AG08396 (cell line): ENCODE results near the gene IFT27.
"Not testable (repeated sequence)": the region's sequence is repeated elsewhere in the genome, so short reads cannot be mapped to it uniquely, and the experiment has no call there.

Experiments used
- DNase-seq: peaks from one replicate; pipeline ENCODE4 v3.0.0; 2012; ENCODE audit warnings: low spot score, mixed read lengths

The IFT27 gene

DNA sequence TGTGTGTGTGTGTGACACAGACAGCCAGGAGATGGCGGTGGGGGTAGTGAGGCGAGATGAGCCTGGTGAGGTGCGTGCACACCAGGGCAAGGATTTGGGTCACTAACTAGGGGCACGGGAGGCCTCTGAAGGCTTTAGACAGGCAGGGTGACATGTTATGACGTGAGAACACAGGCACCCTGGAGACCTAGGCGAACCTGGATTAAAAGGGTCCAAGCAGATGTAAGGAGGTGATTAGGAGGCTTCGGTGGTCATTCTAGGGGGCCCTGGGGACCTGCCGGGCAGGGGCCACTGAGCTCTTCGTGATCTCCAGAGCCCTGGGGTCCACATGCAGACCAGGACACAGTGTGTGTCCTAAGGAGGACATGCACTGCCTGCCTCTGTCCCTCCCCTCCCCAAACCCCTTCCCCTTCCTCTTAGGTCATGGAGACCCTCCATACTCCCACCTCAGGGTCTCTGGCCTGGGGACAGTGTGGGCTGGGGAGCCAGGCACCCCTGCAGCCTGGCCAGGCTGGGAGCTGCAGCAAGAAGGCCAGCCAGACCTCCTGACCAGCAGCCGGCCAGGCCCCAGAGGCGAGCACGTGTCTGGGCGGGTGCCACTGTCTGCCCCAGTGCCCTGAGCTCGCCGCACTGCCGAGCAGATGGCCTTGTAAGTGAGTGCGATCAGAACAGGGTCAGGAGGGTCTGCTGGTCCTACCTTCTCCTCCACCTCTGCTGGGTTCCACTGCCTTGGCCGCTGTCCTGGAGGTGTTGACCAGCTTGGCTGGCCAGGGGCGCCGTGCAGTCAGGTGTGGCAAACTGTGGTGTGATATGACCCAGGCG lies 32.1 kb downstream of the IFT27 start:
- no peak for DNase-seq

- no peak for DNase-seq
Measured at GRCh38 chr22:36743011-36743410, 32.9 kb downstream of the IFT27 start.

- no peak for DNase-seq
Measured at GRCh38 chr22:36741968-36742367, 34.0 kb downstream of the IFT27 start.

DNA sequence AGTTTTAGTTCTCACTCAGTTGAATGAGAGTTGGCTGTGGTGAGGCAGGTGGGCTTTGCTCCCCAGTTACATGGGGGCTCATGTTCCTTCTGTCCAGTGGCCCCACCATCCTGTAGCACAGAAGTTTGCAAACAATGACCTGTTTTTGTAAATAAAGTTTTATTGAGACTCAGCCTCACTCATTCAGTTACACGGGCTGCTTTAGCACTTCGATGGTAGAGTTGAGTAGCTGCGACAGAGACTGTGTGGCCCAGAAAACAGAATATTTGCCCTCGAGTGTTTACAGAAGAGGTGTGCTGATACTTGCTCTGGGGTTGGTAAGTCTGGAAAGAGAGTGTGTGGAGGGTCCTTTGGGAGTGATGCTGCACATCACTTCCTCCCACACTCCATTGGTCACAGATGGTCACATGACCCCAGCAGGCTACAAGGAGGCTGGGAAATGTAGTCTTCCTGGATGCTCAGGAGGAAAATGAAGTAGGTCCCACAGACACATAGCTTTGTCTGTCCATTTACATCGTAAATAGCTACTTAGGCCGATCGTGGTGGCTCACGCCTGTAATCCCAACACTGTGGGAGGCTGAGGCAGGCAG lies 34.6 kb downstream of the IFT27 start:
- peak; percentile 42 for DNase-seq

- no peak for DNase-seq
Measured at GRCh38 chr22:36740716-36741115, 35.2 kb downstream of the IFT27 start.

DNA sequence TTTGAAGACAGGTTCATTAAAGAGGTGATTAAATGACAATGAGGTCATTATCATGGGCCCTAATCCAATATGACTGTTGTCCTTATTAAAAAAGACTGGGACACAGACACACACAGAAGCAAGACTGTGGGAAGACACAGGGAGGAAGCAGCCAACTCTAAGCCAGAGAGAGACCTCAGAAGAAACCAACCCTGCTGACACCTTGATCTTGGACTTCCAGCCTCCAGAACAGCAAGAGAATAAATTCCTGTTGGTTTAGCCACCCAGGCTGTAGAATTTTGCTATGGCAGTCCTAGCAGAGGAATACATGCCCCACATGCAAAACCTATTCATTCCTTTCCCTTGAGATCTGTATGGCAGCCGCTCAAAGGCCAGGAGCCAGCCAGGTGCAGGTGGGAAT lies 36.7 kb downstream of the IFT27 start:
- no peak for DNase-seq

GRCh38 chr22:36738416-36739020 lies 37.4 kb downstream of the IFT27 start:
- DNase-seq = no peak

DNA sequence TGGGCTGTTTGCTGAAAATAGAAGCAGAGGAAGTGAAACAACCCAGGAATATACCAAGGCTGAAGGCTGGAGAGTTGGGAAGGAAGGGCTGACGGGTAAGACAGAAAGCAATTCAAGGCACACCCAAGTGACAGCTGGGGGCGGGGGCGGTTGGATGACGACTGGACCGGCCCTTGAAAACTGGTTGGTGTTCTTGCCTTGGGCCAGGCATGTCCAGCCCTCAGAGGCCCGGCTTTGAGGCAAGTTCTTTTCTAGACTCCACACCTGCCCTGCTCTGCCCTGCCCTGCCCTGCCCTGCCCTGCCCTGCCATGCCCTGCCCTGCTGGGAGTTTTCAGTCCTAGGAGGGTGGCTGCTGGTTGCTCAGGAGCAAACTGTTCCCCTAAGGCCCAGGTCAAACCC lies 38.1 kb downstream of the IFT27 start:
- no peak for DNase-seq

GRCh38 chr22:36736701-36737320 lies 39.1 kb downstream of the IFT27 start:
- DNase-seq = no peak

GRCh38 chr22:36734171-36735058 lies 41.5 kb downstream of the IFT27 start:
- peak; percentile 82 for DNase-seq

- no peak for DNase-seq
Measured at GRCh38 chr22:36733271-36733670, 42.6 kb downstream of the IFT27 start.

- DNase-seq = no peak
Measured at GRCh38 chr22:36732609-36733008, 43.3 kb downstream of the IFT27 start.

- DNase-seq = no peak
Measured at GRCh38 chr22:36731916-36732315, 44.0 kb downstream of the IFT27 start.

DNA sequence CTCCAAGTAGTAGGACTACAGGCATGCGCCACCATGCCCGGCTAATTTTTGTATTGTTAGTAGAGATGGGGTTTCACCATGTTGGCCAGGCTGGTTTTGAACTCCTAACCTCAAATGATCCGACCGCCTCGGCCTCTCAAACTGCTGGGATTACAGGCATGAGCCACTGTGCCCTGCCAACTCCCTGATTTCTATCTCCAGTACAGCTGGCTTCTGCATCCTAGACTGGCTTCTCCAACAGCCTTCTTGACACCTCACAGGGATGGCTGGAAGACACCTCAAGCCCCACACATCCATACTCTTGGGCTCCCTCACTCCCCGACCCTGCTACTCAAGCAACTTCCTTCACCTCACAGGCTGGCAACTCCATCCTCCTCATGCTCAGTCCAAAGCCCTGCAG lies 44.6 kb downstream of the IFT27 start:
- not testable (repeated sequence) for DNase-seq

GRCh38 chr22:36730176-36730858 lies 45.6 kb downstream of the IFT27 start:
- no peak for DNase-seq

DNA sequence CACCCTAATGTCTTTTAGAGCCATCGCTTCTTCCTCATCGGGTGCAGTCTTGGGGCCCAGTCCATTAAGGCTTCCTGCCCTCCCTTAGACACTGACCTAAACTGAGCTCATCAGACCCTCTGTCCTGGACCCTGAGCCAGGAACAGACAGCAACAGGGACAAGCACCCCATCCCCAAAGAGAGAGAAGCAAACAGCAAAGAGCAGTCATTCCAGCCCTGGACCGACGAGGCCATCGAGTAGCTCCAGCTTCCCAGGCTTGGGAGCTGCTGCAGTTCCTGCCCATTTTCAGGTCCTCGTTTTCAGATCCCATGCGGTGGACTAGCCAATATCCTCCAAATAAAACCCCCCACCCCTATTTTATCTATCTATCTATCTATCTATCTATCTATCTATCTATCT lies 46.6 kb downstream of the IFT27 start:
- DNase-seq = no peak

- DNase-seq = no peak
Measured at GRCh38 chr22:36728505-36728904, 47.4 kb downstream of the IFT27 start.

DNA sequence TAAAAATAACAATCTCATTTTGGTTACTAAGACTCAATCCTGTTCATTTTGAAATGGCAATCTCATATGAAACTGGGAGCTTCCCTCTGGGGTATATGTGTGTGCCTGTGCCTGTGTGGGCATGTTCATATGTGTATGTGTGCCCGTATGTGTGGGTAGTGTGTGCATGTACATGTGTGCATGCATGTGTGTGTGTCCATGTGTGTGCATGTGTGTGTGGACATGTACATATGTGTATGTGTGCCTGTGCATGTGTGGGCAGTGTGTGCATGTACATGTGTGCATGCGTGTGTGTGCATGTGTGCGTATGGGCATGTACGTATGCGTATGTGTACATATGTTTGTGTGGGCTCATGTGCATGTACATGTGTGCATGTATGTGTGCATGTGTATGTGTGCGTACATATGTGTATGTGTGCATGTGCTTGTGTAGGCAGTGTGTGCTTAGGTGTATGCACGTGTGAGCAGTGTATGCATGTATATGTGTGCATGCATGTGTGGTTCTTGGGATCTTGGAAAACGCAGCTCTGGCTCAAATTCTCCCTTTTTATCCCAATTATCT lies 47.9 kb downstream of the IFT27 start:
- DNase-seq = no peak

GRCh38 chr22:36727110-36727509 lies 48.8 kb downstream of the IFT27 start:
- DNase-seq = no peak

DNA sequence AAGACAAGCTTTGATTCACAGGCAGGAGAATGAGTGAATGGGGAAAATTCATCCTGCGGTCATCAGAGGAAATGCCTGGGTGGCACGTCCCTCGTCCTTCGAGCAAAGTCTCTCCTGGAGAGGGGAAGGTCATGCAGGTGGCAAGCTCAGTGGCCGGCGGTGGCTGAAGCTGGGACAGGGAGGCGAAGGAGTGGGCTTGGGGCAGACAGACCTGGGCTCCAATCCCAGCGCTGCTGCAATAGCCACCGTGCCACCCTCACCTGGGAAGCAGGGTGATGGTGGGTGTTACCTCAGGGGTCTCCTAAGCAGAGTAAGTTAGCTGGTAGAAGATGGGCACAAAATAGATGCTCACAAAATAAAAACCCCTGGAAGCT lies 49.9 kb downstream of the IFT27 start:
- no peak for DNase-seq
